ENCODE results near the gene DNAH17. TPM values are rescaled to one million over a fixed set of nuclear protein-coding genes. Genes with fewer than 3 reads are reported as not detected.

The DNAH17 gene
- total and polyA plus RNA-seq, 7 experiments from 2014 or later = 0.05 to 1.5 (median 0.38) TPM

GRCh38 chr17:78515480-78515879, 61.7 kb downstream of the DNAH17 start:
- no peaks in the 10 kb centered on the region for H3K9me3 ChIP-seq (ENCODE audit: control insufficient read depth in 2 of 3, low read length in 3 of 3)
- no peaks in the 10 kb centered on the region for H3K36me3 ChIP-seq (ENCODE audit: control insufficient read depth in 2 of 3, insufficient read depth in 3 of 3, low read length in 3 of 3)
- peaks cover 0 to 26% (median 0%) of the 10 kb centered on the region in 5 donors for H3K27me3 Mint-ChIP-seq
- ATAC-seq (no peak), DNase-seq (no peak)
- intact Hi-C loops (cut with micrococcal nuclease) = no loop called here
- no peaks in the 10 kb centered on the region for H3K9me3 Mint-ChIP-seq
- no peak overlapping the region for H3K4me3 ChIP-seq (ENCODE audit: low read length)
- H3K27ac ChIP-seq (ENCODE audit: low read depth, low read length) = no peak overlapping the region
- ChIA-PET POLR2A (no interaction called here), CTCF (no interaction called here)
- H3K4me1 ChIP-seq (ENCODE audit: control insufficient read depth in 2 of 2, insufficient read depth in 2 of 2, low read length in 2 of 2) = no peaks in the 10 kb centered on the region
- no peaks in the 10 kb centered on the region for H3K4me1 Mint-ChIP-seq
- H3K36me3 Mint-ChIP-seq = no peaks in the 10 kb centered on the region
- no peak overlapping the region for H3K27ac Mint-ChIP-seq
- H3K4me3 Mint-ChIP-seq = no peak overlapping the region
- H3K27me3 ChIP-seq (ENCODE audit: control insufficient read depth in 2 of 2, insufficient read depth in 2 of 2, low read length in 2 of 2) = no peaks in the 10 kb centered on the region

- no peaks in the 10 kb centered on the region for H3K9me3 Mint-ChIP-seq
- H3K27me3 Mint-ChIP-seq = peaks cover 0 to 19% (median 0%) of the 10 kb centered on the region in 5 donors
- H3K27me3 ChIP-seq (ENCODE audit: control insufficient read depth in 2 of 2, insufficient read depth in 2 of 2, low read length in 2 of 2) = no peaks in the 10 kb centered on the region
- no peak overlapping the region for H3K27ac ChIP-seq (ENCODE audit: low read depth, low read length)
- CTCF ChIA-PET = no interaction called here
- H3K27ac Mint-ChIP-seq = no peak overlapping the region
- no peaks in the 10 kb centered on the region for H3K4me1 ChIP-seq (ENCODE audit: control insufficient read depth in 2 of 2, insufficient read depth in 2 of 2, low read length in 2 of 2)
- no peaks in the 10 kb centered on the region for H3K4me1 Mint-ChIP-seq
- DNase-seq (no peak), ATAC-seq (no peak)
- intact Hi-C loops (cut with micrococcal nuclease) = no loop called here
- H3K36me3 ChIP-seq (ENCODE audit: control insufficient read depth in 2 of 3, insufficient read depth in 3 of 3, low read length in 3 of 3) = no peaks in the 10 kb centered on the region
- POLR2A ChIA-PET = no interaction called here
- H3K9me3 ChIP-seq (ENCODE audit: control insufficient read depth in 2 of 3, low read length in 3 of 3) = no peaks in the 10 kb centered on the region
- no peaks in the 10 kb centered on the region for H3K36me3 Mint-ChIP-seq
- H3K4me3 ChIP-seq (ENCODE audit: low read length) = no peak overlapping the region
- H3K4me3 Mint-ChIP-seq = no peak overlapping the region
Measured at GRCh38 chr17:78514521-78514920, 62.7 kb downstream of the DNAH17 start.

GRCh38 chr17:78512976-78513375, 64.2 kb downstream of the DNAH17 start:
- no peak overlapping the region for H3K27ac ChIP-seq (ENCODE audit: low read depth, low read length)
- no peaks in the 10 kb centered on the region for H3K27me3 ChIP-seq (ENCODE audit: control insufficient read depth in 2 of 2, insufficient read depth in 2 of 2, low read length in 2 of 2)
- Mint-ChIP-seq H3K4me1 (no peaks in the 10 kb centered on the region), H3K27me3 (peaks cover 0 to 12% (median 0%) of the 10 kb centered on the region in 5 donors), H3K36me3 (no peaks in the 10 kb centered on the region), H3K9me3 (no peaks in the 10 kb centered on the region), H3K4me3 (no peak overlapping the region), H3K27ac (no peak overlapping the region)
- H3K4me1 ChIP-seq (ENCODE audit: control insufficient read depth in 2 of 2, insufficient read depth in 2 of 2, low read length in 2 of 2) = no peaks in the 10 kb centered on the region
- POLR2A ChIA-PET = no interaction called here
- DNase-seq (no peak), ATAC-seq (no peak)
- no peaks in the 10 kb centered on the region for H3K36me3 ChIP-seq (ENCODE audit: control insufficient read depth in 2 of 3, insufficient read depth in 3 of 3, low read length in 3 of 3)
- intact Hi-C loops (cut with micrococcal nuclease) = no loop called here
- CTCF ChIA-PET = interaction anchor here (0.6 kb wide), 1 partner anchor 12 kb away, joined by 5 read pairs; no protein-coding TSS in a partner anchor
- no peak overlapping the region for H3K4me3 ChIP-seq (ENCODE audit: low read length)
- no peaks in the 10 kb centered on the region for H3K9me3 ChIP-seq (ENCODE audit: control insufficient read depth in 2 of 3, low read length in 3 of 3)

GRCh38 chr17:78510141-78511075, 66.8 kb downstream of the DNAH17 start:
- peak overlapping the region in 2 of 10 donors; percentile 5 to 75 for H3K4me3 Mint-ChIP-seq

GRCh38 chr17:78507526-78507925, 69.7 kb downstream of the DNAH17 start:
- intact Hi-C loops (cut with micrococcal nuclease) = no loop called here
- H3K4me1 ChIP-seq (ENCODE audit: control insufficient read depth in 2 of 2, insufficient read depth in 2 of 2, low read length in 2 of 2) = no peaks in the 10 kb centered on the region
- POLR2A ChIA-PET = no interaction called here

More at GRCh38 chr17:78510141-78511075, 66.8 kb downstream of the DNAH17 start:
- ChIA-PET POLR2A (no interaction called here), CTCF (no interaction called here)
- DNase-seq (no peak), ATAC-seq (no peak)
- intact Hi-C loops (cut with micrococcal nuclease) = no loop called here
- Mint-ChIP-seq H3K4me1 (no peaks in the 10 kb centered on the region), H3K27ac (no peak overlapping the region), H3K27me3 (peaks cover 0 to 6% (median 0%) of the 10 kb centered on the region in 5 donors), H3K9me3 (no peaks in the 10 kb centered on the region), H3K36me3 (no peaks in the 10 kb centered on the region)
- H3K4me1 ChIP-seq (ENCODE audit: control insufficient read depth in 2 of 2, insufficient read depth in 2 of 2, low read length in 2 of 2) = no peaks in the 10 kb centered on the region
- no peaks in the 10 kb centered on the region for H3K27me3 ChIP-seq (ENCODE audit: control insufficient read depth in 2 of 2, insufficient read depth in 2 of 2, low read length in 2 of 2)
- no peaks in the 10 kb centered on the region for H3K36me3 ChIP-seq (ENCODE audit: control insufficient read depth in 2 of 3, insufficient read depth in 3 of 3, low read length in 3 of 3)
- H3K9me3 ChIP-seq (ENCODE audit: control insufficient read depth in 2 of 3, low read length in 3 of 3) = no peaks in the 10 kb centered on the region
- H3K4me3 ChIP-seq (ENCODE audit: low read length) = no peak overlapping the region
- H3K27ac ChIP-seq (ENCODE audit: low read depth, low read length) = no peak overlapping the region

GRCh38 chr17:78506454-78507309, 70.5 kb downstream of the DNAH17 start:
- ChIA-PET CTCF (no interaction called here), POLR2A (no interaction called here)
- no peak for ATAC-seq
- intact Hi-C loops (cut with micrococcal nuclease) = no loop called here
- H3K27ac Mint-ChIP-seq = no peak overlapping the region
- peaks cover 0 to 6% (median 0%) of the 10 kb centered on the region in 5 donors for H3K27me3 Mint-ChIP-seq
- DNase-seq = no peak
- no peak overlapping the region for H3K27ac ChIP-seq (ENCODE audit: low read depth, low read length)
- no peaks in the 10 kb centered on the region for H3K4me1 ChIP-seq (ENCODE audit: control insufficient read depth in 2 of 2, insufficient read depth in 2 of 2, low read length in 2 of 2)
- H3K36me3 Mint-ChIP-seq = no peaks in the 10 kb centered on the region
- no peaks in the 10 kb centered on the region for H3K36me3 ChIP-seq (ENCODE audit: control insufficient read depth in 2 of 3, insufficient read depth in 3 of 3, low read length in 3 of 3)
- no peaks in the 10 kb centered on the region for H3K4me1 Mint-ChIP-seq
- no peaks in the 10 kb centered on the region for H3K27me3 ChIP-seq (ENCODE audit: control insufficient read depth in 2 of 2, insufficient read depth in 2 of 2, low read length in 2 of 2)
- no peak overlapping the region for H3K4me3 ChIP-seq (ENCODE audit: low read length)
- no peak overlapping the region for H3K4me3 Mint-ChIP-seq
- no peaks in the 10 kb centered on the region for H3K9me3 ChIP-seq (ENCODE audit: control insufficient read depth in 2 of 3, low read length in 3 of 3)
- H3K9me3 Mint-ChIP-seq = no peaks in the 10 kb centered on the region

More at GRCh38 chr17:78507526-78507925, 69.7 kb downstream of the DNAH17 start:
- H3K9me3 ChIP-seq (ENCODE audit: control insufficient read depth in 2 of 3, low read length in 3 of 3) = no peaks in the 10 kb centered on the region
- H3K36me3 Mint-ChIP-seq = no peaks in the 10 kb centered on the region
- no peak overlapping the region for H3K27ac Mint-ChIP-seq
- peaks cover 0 to 6% (median 0%) of the 10 kb centered on the region in 5 donors for H3K27me3 Mint-ChIP-seq
- no peak overlapping the region for H3K27ac ChIP-seq (ENCODE audit: low read depth, low read length)
- CTCF ChIA-PET = no interaction called here
- H3K4me3 Mint-ChIP-seq = no peak overlapping the region
- ATAC-seq (no peak), DNase-seq (no peak)
- no peaks in the 10 kb centered on the region for H3K4me1 Mint-ChIP-seq
- H3K27me3 ChIP-seq (ENCODE audit: control insufficient read depth in 2 of 2, insufficient read depth in 2 of 2, low read length in 2 of 2) = no peaks in the 10 kb centered on the region
- H3K4me3 ChIP-seq (ENCODE audit: low read length) = no peak overlapping the region
- H3K36me3 ChIP-seq (ENCODE audit: control insufficient read depth in 2 of 3, insufficient read depth in 3 of 3, low read length in 3 of 3) = no peaks in the 10 kb centered on the region
- H3K9me3 Mint-ChIP-seq = no peaks in the 10 kb centered on the region
